DOHH2 (cell line): ENCODE results near the gene PCYT2.

Experiments used
- EZH2phosphoT487 ChIP-seq: fragments of 200-600 bp; sonication (generic); IDR thresholded peaks from 2 replicates; pipeline ENCODE4 v1.6.1; 2017; ENCODE audit warnings: borderline replicate concordance, mild to moderate bottlenecking, antibody characterized with exemption, low read length, moderate library complexity, mixed read lengths
- TF ChIP-seq, protein P1 (sequence below): fragments of 200-600 bp; sonication (generic); IDR thresholded peaks from one replicate; pipeline ENCODE4 v1.5.1; 2014; ENCODE audit warnings: antibody characterized with exemption, mild to moderate bottlenecking, low read depth, low read length; ENCODE audit not compliant: poor library complexity, severe bottlenecking

DNA sequence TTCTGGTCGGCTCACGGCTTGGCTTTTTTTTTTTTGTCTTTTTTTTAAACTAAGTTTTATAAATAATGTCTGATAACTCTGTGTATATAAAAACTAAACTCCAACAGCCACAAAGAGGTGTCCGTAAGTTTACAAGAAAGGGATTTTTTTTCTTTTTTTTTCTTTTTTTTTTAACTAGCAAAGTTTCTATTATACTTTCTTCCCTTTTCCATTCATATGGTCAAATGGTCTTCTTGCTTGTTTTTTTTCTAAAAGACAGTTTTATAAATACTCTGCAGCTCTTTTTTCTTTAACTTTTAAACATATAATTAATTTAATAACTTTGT is 10.3 kb upstream of the PCYT2 start:
- TF ChIP-seq, protein P1, sequence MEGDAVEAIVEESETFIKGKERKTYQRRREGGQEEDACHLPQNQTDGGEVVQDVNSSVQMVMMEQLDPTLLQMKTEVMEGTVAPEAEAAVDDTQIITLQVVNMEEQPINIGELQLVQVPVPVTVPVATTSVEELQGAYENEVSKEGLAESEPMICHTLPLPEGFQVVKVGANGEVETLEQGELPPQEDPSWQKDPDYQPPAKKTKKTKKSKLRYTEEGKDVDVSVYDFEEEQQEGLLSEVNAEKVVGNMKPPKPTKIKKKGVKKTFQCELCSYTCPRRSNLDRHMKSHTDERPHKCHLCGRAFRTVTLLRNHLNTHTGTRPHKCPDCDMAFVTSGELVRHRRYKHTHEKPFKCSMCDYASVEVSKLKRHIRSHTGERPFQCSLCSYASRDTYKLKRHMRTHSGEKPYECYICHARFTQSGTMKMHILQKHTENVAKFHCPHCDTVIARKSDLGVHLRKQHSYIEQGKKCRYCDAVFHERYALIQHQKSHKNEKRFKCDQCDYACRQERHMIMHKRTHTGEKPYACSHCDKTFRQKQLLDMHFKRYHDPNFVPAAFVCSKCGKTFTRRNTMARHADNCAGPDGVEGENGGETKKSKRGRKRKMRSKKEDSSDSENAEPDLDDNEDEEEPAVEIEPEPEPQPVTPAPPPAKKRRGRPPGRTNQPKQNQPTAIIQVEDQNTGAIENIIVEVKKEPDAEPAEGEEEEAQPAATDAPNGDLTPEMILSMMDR = no peak
- TF ChIP-seq EZH2phosphoT487 = no peak
